Dermis blood vessel endothelial cell (primary cell): ENCODE measurements around the gene HOXC6. TPM values are rescaled to one million over a fixed set of nuclear protein-coding genes. Genes with fewer than 3 reads are reported as not detected.

Source experiments
- DNase-seq: peaks from one replicate; pipeline ENCODE4 v3.0.0; 2010
- total RNA-seq: library from RNA; depleted of rRNA; stranded (reverse); fragments of >200 nt; gene quantifications from 2 replicates; pipeline ENCODE4 v1.2.3, GENCODE V29; 2014

HOXC6 gene
- total RNA-seq, 1 donor from 2014 or later, result under 0.01 TPM

- no peak for DNase-seq
Measured at GRCh38 chr12:54042970-54043853, 15.0 kb downstream of the HOXC6 start.

- DNase-seq, result no peak
Measured at GRCh38 chr12:54044425-54045103, 16.3 kb downstream of the HOXC6 start.

- DNase-seq, result no peak
Measured at GRCh38 chr12:54045401-54045800, 17.2 kb downstream of the HOXC6 start.

- DNase-seq, result no peak
Measured at GRCh38 chr12:54045868-54046521, 17.8 kb downstream of the HOXC6 start.

GRCh38 chr12:54046809-54047159 lies 18.5 kb downstream of the HOXC6 start:
- DNase-seq, result no peak

GRCh38 chr12:54047160-54047963 lies 19.1 kb downstream of the HOXC6 start:
- DNase-seq, result no peak

GRCh38 chr12:54047964-54048303 lies 19.7 kb downstream of the HOXC6 start:
- no peak for DNase-seq

GRCh38 chr12:54048406-54049093 lies 20.3 kb downstream of the HOXC6 start:
- no peak for DNase-seq

- no peak for DNase-seq
Measured at GRCh38 chr12:54049108-54049507, 20.9 kb downstream of the HOXC6 start.

- no peak for DNase-seq
Measured at GRCh38 chr12:54050482-54050810, 22.2 kb downstream of the HOXC6 start.

- DNase-seq, result no peak
Measured at GRCh38 chr12:54051026-54051842, 23.0 kb downstream of the HOXC6 start.

GRCh38 chr12:54051874-54052437 lies 23.7 kb downstream of the HOXC6 start:
- DNase-seq, result no peak

- DNase-seq, result no peak
Measured at GRCh38 chr12:54052438-54053002, 24.3 kb downstream of the HOXC6 start.

GRCh38 chr12:54053003-54053750 lies 24.9 kb downstream of the HOXC6 start:
- no peak for DNase-seq

GRCh38 chr12:54053751-54054741 lies 25.8 kb downstream of the HOXC6 start, which contains the start of gene HOXC4:
HOXC4 (plus strand) TSS chr12:54053835; CDS start chr12:54053923, 88 bp downstream.
- DNase-seq, result no peak

GRCh38 chr12:54054742-54055194 lies 26.5 kb downstream of the HOXC6 start:
- no peak for DNase-seq

- DNase-seq, result no peak
Measured at GRCh38 chr12:54055552-54055951, 27.3 kb downstream of the HOXC6 start.

- DNase-seq, result no peak
Measured at GRCh38 chr12:54056110-54056509, 27.9 kb downstream of the HOXC6 start.
